Measurements from ENCODE around the gene FOXA2.

GRCh38 chr20:22542427-22542826 lies 41.9 kb downstream of the FOXA2 start:
- TF ChIP-seq, protein P1, sequence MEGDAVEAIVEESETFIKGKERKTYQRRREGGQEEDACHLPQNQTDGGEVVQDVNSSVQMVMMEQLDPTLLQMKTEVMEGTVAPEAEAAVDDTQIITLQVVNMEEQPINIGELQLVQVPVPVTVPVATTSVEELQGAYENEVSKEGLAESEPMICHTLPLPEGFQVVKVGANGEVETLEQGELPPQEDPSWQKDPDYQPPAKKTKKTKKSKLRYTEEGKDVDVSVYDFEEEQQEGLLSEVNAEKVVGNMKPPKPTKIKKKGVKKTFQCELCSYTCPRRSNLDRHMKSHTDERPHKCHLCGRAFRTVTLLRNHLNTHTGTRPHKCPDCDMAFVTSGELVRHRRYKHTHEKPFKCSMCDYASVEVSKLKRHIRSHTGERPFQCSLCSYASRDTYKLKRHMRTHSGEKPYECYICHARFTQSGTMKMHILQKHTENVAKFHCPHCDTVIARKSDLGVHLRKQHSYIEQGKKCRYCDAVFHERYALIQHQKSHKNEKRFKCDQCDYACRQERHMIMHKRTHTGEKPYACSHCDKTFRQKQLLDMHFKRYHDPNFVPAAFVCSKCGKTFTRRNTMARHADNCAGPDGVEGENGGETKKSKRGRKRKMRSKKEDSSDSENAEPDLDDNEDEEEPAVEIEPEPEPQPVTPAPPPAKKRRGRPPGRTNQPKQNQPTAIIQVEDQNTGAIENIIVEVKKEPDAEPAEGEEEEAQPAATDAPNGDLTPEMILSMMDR (IDR thresholded peaks at IDR 0.05 in 8 of 11, conservative IDR thresholded peaks at IDR 0.05 in 3 of 11): no peak
- no peak for TF ChIP-seq POLR2AphosphoS5 (IDR thresholded peaks at IDR 0.05)
- no peak for TF ChIP-seq POLR2A (IDR thresholded peaks at IDR 0.05)

Data from spleen (tissue), 7 donors.